ENCODE data around the gene ABHD1.

GRCh38 chr2:27074738-27075565, 48.7 kb upstream of the ABHD1 start:
- TF ChIP-seq EP300 (IDR thresholded peaks at IDR 0.05), result no peak
- no peak for TF ChIP-seq POLR2A (IDR thresholded peaks at IDR 0.05)
- TF ChIP-seq, protein P1, sequence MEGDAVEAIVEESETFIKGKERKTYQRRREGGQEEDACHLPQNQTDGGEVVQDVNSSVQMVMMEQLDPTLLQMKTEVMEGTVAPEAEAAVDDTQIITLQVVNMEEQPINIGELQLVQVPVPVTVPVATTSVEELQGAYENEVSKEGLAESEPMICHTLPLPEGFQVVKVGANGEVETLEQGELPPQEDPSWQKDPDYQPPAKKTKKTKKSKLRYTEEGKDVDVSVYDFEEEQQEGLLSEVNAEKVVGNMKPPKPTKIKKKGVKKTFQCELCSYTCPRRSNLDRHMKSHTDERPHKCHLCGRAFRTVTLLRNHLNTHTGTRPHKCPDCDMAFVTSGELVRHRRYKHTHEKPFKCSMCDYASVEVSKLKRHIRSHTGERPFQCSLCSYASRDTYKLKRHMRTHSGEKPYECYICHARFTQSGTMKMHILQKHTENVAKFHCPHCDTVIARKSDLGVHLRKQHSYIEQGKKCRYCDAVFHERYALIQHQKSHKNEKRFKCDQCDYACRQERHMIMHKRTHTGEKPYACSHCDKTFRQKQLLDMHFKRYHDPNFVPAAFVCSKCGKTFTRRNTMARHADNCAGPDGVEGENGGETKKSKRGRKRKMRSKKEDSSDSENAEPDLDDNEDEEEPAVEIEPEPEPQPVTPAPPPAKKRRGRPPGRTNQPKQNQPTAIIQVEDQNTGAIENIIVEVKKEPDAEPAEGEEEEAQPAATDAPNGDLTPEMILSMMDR (IDR thresholded peaks at IDR 0.05), result no peak
- no peak for TF ChIP-seq POLR2AphosphoS5 (IDR thresholded peaks at IDR 0.05)

Data from sigmoid colon (tissue), 4 donors.